GM12875 (cell line): ENCODE measurements around the gene SERPINE2.
A peak's percentile ranks its signal among the peaks of the same experiment; 100 is the strongest.

Experiments
- H3K4me3 ChIP-seq: one replicate; pipeline ENCODE4 v1.5.1; 2011; ENCODE audit warnings: low read depth, low read length, control low read depth
- CTCF ChIP-seq: IDR thresholded peaks from 2 replicates; pipeline ENCODE4 v1.5.1; 2011; ENCODE audit warnings: low read depth, mild to moderate bottlenecking, control low read depth, inconsistent platforms, low read length, moderate library complexity, borderline replicate concordance; ENCODE audit not compliant: insufficient read depth

Gene SERPINE2

GRCh38 chr2:224039080-224039769 is at the start of gene SERPINE2:
Gene SERPINE2 (minus strand): TSS chr2:224039286. CDS start chr2:224001900, 37,386 bp downstream.
- H3K4me3 ChIP-seq, result no peak within 1 kb of the TSS
- TF ChIP-seq CTCF, result 0 out of 2 replicates have a peak, but pooled peaks have one; percentile 10

GRCh38 chr2:224086226-224086914 is 47.3 kb upstream of the SERPINE2 start:
- H3K4me3 ChIP-seq, result no peak overlapping the region
- TF ChIP-seq CTCF, result no peak

GRCh38 chr2:224085811-224086210 is 46.7 kb upstream of the SERPINE2 start:
- no peak for TF ChIP-seq CTCF
- no peak overlapping the region for H3K4me3 ChIP-seq

- no peak for TF ChIP-seq CTCF
- no peak overlapping the region for H3K4me3 ChIP-seq
Measured at GRCh38 chr2:224085246-224085645, 46.2 kb upstream of the SERPINE2 start.

GRCh38 chr2:224084266-224084892 is 45.3 kb upstream of the SERPINE2 start:
- H3K4me3 ChIP-seq, result no peak overlapping the region
- no peak for TF ChIP-seq CTCF

GRCh38 chr2:224083638-224084037 is 44.6 kb upstream of the SERPINE2 start:
- no peak for TF ChIP-seq CTCF

More at GRCh38 chr2:224083638-224084037, 44.6 kb upstream of the SERPINE2 start:
- H3K4me3 ChIP-seq, result no peak overlapping the region
